Stimulated activated CD4-positive, alpha-beta T cell treated with anti-CD3 and anti-CD28 coated beads, Interleukin-4, amount 100 ng/mL, for 1 hour (primary cell): ENCODE data around the gene TMEM11.

Experiments used
- DNase-seq: peaks from one replicate; pipeline ENCODE4 v3.0.0-alpha.2; 2020

TMEM11 gene

GRCh38 chr17:21177854-21178600 is 35.9 kb downstream of the TMEM11 start:
- DNase-seq, result no peak

GRCh38 chr17:21177401-21177800 is 36.6 kb downstream of the TMEM11 start:
- no peak for DNase-seq

GRCh38 chr17:21176773-21177395 is 37.1 kb downstream of the TMEM11 start:
- DNase-seq, result no peak

GRCh38 chr17:21174713-21175112 is 39.2 kb downstream of the TMEM11 start:
- DNase-seq, result no peak

GRCh38 chr17:21174186-21174585 is 39.8 kb downstream of the TMEM11 start:
- DNase-seq, result no peak

DNA sequence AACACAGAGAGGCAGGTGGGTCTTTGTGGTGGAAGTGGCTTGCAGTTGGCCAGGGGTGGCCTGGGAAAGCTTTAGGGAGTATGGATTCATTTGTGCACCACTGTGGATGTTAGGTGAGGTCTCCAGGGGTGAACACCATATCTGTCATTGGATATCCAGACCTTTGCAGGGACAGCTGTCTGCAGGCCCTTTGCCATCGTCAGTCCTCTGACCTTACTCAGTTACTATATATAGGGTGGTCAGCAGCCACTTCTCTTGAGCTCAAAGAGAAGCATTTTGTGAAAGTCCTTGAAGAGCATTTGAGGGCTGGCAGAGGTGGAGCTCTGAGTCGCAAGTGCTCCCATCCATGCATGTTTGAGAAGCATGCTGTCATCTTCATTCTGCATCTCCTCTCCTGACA is 40.4 kb downstream of the TMEM11 start:
- no peak for DNase-seq

DNA sequence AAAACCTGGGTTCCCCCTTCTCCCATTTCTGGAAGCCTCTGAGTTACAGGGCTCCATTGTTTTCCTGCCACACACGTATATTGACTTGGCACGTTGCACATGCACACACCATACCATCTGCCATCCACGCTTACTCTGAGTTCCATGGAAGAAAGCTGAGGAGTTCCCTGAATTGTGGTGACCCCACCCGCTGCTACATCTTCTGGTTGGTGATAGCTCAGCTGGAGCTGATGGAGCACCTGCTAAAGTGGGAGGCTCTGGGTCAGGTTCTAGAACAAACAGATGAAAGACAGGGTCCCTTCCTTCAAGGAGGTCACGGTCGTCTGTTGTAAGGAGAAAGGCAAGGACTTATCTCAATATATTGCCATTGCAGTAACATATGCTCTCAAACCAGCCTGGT is 41.1 kb downstream of the TMEM11 start:
- no peak for DNase-seq

GRCh38 chr17:21171970-21172510 is 41.9 kb downstream of the TMEM11 start:
- DNase-seq, result no peak

DNA sequence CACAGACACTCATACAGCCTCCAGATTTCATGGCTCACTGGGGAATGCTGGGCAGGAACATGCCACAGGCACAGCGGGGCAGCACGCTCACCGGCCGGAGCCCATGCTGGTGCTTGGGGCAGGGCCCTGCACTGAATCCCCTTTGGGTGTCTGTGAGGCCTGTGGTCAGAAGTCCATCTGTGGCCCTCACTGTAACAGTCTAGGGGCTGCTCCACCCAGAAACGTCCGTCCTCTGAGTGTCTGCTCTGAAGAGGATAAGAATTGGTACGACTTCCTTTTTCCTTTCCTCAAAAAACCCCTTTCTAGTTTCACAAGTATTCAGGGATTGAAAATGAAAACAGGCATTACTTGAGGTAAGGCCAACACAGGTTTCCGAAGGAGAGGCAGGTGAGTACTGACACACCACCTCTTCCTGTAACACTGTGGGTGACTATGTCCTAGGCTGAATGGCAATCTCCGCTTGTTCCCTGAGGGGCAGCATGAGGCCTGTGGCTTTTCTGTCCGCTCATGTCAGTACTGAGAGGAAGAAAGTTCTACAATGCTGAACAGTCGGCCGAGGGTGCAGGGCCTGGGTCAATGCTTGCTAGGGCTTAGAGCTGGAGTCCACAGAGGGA is 42.5 kb downstream of the TMEM11 start:
- DNase-seq, result no peak

DNA sequence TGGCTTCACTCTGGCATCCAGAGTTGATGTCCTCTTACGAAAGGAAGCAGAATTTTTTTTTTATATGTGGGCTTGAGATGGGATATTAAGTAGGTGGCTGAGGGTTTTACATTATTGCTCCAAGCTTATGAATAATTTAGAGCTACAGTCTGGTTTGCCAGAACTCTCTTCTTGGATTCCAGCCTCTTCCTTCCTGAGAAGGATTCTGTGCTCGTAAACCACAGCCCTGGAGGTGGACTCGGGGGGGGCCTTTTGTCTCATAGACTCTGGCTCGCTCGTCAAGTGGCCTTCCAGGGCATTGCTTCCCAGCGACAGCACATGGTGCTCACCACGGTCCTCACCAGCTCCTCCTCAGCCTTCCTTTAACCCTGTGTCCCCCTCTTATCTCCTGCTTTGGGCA is 43.2 kb downstream of the TMEM11 start:
- DNase-seq, result no peak

GRCh38 chr17:21169496-21169895 is 44.5 kb downstream of the TMEM11 start:
- no peak for DNase-seq

DNA sequence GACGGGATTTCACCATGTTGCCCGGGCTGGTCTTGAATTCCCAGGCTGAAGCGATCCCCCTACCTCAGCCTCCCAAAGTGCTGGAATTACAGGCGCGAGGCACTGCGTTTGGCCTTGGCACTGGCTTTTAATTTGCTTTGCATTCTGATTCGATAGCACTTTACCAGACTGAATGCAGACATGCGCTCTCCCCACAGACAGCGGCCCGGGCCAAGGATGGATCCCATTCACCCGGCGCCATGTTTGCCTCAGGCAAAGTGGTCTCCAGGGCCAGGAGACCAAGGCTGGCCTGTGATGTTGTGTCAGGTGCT is 45.5 kb downstream of the TMEM11 start:
- no peak for DNase-seq

DNA sequence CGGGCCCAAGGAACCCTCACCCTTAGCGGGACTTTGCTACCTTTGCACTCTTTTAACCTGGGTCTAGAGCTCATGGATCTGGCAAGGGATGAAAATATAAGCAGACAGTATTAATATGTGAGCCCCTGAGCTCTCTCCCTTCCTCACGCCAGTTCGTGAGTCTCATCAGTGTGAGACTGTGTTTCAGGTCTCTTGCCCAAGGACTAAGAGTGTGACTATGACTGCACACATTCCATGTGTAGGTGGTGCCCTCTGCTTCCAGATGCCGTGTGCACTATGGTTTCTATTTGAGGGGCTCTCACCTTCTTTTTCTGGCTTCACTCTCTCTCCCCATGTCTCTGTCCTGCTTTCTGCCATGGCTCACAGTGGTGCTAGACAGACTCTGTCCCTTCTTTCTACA is 46.7 kb downstream of the TMEM11 start:
- no peak for DNase-seq

DNA sequence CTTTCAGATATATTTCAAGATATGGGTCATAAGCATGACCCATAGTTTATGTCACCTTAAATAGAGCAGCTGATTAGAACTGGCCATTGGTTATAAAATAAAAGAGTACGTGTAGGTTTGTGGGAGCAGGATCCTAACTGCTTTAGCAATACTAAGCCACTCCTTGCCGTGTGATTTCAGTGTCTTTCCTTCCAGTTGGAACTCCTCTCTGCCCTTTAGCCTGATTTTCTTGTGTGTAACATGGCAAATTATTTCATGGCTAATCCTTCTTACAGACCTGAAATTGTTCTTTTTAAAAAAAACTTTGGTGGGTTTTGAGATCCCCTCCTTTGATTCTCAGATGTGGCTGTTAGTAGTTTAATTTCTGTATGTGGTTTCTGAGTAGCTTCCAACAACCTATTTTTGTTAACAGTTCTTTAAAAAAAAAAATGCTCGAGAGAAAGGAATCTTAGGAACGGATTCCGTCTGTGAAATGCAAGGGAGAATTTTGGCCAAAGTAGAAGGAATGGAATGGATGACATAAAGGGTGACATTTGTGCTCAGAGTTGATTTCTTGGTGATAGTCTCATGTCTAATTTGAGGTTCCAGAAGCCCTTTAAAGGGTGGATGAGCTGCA is 47.3 kb downstream of the TMEM11 start:
- no peak for DNase-seq

DNA sequence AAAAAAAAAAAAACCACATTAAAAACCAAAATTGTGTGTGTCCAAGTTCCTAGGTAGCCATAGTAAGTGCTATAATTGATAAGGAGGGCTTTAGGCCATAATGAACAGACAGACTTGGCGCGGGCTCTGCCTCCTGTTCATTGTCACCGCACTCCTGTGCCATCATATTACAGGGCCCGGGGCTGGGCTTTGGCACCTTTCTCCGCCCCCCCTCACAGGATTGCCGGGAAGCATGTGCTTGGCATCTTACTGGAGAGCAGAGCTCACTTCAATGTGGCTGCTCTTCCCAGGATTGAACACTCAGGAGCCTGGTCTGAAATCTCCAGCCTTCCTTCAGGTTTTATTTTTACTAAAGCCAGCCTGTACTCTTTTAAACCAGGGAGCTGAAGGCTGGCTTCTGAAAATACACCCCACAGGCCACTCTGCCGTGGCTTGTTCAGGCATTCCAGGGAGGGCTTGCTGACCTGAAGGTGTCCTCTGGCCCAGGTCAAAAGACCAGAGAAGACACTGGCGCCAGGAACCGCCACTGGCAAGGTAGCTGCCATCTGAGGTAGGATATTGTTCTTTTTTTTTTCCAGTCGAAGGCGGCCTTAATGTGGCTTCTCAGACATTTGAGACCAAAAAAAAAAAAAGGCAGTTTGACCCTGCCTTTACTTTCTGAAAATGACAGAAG is 47.9 kb downstream of the TMEM11 start:
- no peak for DNase-seq

- no peak for DNase-seq
Measured at GRCh38 chr17:21164620-21165019, 49.3 kb downstream of the TMEM11 start.

GRCh38 chr17:21164216-21164615 is 49.7 kb downstream of the TMEM11 start:
- DNase-seq, result no peak

DNA sequence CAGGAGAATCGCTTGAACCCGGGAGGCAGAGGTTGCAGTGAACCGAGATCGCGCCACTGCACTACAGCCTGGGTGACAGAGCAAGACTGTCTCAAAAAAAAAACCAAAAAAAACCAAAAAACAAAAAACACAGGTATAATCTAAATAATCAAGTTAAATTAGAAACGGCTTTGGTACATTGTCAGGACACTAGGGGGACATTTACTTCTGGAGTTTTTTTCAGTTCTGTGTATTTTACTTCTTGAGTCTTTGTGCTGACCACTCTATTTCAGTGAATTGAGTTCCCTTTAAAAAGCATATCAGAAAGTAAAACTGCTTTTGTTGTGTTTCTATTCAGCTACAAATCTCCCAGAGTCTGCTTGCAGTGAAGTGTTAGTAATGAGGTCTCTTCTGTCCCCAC is 50.9 kb downstream of the TMEM11 start:
- DNase-seq, result no peak

- no peak for DNase-seq
Measured at GRCh38 chr17:21162394-21162775, 51.6 kb downstream of the TMEM11 start.

- DNase-seq, result no peak
Measured at GRCh38 chr17:21161498-21162393, 52.2 kb downstream of the TMEM11 start.

DNA sequence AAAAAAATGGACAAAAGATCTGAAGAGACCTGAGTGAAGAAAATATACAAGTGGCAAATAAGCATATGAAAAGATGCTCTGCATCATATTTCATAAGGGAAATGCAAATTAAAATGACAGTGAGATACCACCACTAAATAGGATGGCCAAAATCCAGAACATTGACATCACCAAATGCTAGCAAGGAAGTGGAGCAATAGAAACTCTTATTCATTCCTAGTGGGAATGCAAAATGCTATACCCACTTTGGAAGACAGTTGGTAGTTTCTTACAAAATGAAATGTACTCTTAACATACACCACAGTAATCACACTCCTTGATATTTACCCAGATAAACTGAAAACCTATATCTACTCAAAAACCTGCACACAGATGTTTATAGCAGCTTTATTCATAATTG is 53.6 kb downstream of the TMEM11 start:
- DNase-seq, result no peak
